ENCODE results near the gene BSG.

BSG gene

GRCh38 chr19:613732-614567 is 41.6 kb downstream of the BSG start:
- Histone ChIP-seq H3K36me3 (ENCODE audit: insufficient read depth, low read length) (peaks cover 4% of the 10 kb centered on the region; the same call in 1 of the 2 replicates), H3K9ac (ENCODE audit: low read depth, low read length, poor library complexity, severe bottlenecking) (no peak overlapping the region), H3K4me2 (ENCODE audit: low read depth, low read length, poor library complexity, severe bottlenecking) (no peak overlapping the region), H4K20me1 (ENCODE audit: insufficient read depth, low read length, poor library complexity, severe bottlenecking) (no peaks in the 10 kb centered on the region), H3K4me1 (ENCODE audit: insufficient read depth, low read length, poor library complexity, severe bottlenecking) (no peaks in the 10 kb centered on the region), H3K4me3 (ENCODE audit: low read length, poor library complexity, severe bottlenecking) (no peak overlapping the region), H3K9me3 (ENCODE audit: insufficient read depth, low read depth, low read length) (no peaks in the 10 kb centered on the region), H3K27me3 (ENCODE audit: insufficient read depth, low read length, poor library complexity, severe bottlenecking) (no peaks in the 10 kb centered on the region), H2AFZ (ENCODE audit: low read length) (no peak overlapping the region), H3F3A (ENCODE audit: low read depth) (no peaks in the 10 kb centered on the region), H3K9me2 (replicated peaks; ENCODE audit: low read depth, low read length) (no peaks in the 10 kb centered on the region), H3K79me2 (ENCODE audit: insufficient read depth, low read length) (no peaks in the 10 kb centered on the region)
- TF ChIP-seq EZH2phosphoT487 (IDR thresholded peaks at IDR 0.05; ENCODE audit: borderline replicate concordance), result no peak
- TF ChIP-seq, protein P1, sequence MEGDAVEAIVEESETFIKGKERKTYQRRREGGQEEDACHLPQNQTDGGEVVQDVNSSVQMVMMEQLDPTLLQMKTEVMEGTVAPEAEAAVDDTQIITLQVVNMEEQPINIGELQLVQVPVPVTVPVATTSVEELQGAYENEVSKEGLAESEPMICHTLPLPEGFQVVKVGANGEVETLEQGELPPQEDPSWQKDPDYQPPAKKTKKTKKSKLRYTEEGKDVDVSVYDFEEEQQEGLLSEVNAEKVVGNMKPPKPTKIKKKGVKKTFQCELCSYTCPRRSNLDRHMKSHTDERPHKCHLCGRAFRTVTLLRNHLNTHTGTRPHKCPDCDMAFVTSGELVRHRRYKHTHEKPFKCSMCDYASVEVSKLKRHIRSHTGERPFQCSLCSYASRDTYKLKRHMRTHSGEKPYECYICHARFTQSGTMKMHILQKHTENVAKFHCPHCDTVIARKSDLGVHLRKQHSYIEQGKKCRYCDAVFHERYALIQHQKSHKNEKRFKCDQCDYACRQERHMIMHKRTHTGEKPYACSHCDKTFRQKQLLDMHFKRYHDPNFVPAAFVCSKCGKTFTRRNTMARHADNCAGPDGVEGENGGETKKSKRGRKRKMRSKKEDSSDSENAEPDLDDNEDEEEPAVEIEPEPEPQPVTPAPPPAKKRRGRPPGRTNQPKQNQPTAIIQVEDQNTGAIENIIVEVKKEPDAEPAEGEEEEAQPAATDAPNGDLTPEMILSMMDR (conservative IDR thresholded peaks at IDR 0.05; ENCODE audit: low read length), result no peak

DNA sequence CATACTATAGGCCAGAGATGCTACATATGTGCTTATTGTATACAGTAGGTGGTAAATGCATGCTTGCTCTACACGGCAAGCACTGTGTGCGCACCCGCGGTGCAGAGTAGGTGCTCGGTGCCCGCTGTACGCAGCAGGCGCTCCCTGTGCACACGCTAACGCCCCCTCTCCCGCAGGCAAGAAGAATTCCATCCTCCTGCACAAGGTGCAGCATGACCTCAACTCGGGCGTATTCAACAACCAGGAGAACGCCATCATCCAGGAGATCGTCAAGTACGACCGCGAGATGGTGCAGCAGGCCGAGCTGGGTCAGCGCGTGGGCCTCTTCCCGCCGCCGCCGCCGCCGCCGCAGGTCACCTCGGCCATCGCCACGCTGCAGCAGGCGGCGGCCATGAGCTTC is 43.2 kb downstream of the BSG start:
- Histone ChIP-seq H2AFZ (ENCODE audit: low read length) (no peak overlapping the region), H3K4me3 (ENCODE audit: low read length, poor library complexity, severe bottlenecking) (no peak overlapping the region), H3K9me3 (ENCODE audit: insufficient read depth, low read depth, low read length) (no peaks in the 10 kb centered on the region), H3F3A (ENCODE audit: low read depth) (no peaks in the 10 kb centered on the region), H3K4me1 (ENCODE audit: insufficient read depth, low read length, poor library complexity, severe bottlenecking) (no peaks in the 10 kb centered on the region), H3K79me2 (ENCODE audit: insufficient read depth, low read length) (no peaks in the 10 kb centered on the region), H4K20me1 (ENCODE audit: insufficient read depth, low read length, poor library complexity, severe bottlenecking) (no peaks in the 10 kb centered on the region), H3K9ac (ENCODE audit: low read depth, low read length, poor library complexity, severe bottlenecking) (no peak overlapping the region), H3K9me2 (replicated peaks; ENCODE audit: low read depth, low read length) (no peaks in the 10 kb centered on the region), H3K36me3 (ENCODE audit: insufficient read depth, low read length) (peaks cover 14% of the 10 kb centered on the region; the same call in 1 of the 2 replicates), H3K4me2 (ENCODE audit: low read depth, low read length, poor library complexity, severe bottlenecking) (no peak overlapping the region), H3K27me3 (ENCODE audit: insufficient read depth, low read length, poor library complexity, severe bottlenecking) (no peaks in the 10 kb centered on the region)
- no peak for TF ChIP-seq EZH2phosphoT487 (IDR thresholded peaks at IDR 0.05; ENCODE audit: borderline replicate concordance)
- TF ChIP-seq, protein P1 (conservative IDR thresholded peaks at IDR 0.05; ENCODE audit: low read length), result no peak

DNA sequence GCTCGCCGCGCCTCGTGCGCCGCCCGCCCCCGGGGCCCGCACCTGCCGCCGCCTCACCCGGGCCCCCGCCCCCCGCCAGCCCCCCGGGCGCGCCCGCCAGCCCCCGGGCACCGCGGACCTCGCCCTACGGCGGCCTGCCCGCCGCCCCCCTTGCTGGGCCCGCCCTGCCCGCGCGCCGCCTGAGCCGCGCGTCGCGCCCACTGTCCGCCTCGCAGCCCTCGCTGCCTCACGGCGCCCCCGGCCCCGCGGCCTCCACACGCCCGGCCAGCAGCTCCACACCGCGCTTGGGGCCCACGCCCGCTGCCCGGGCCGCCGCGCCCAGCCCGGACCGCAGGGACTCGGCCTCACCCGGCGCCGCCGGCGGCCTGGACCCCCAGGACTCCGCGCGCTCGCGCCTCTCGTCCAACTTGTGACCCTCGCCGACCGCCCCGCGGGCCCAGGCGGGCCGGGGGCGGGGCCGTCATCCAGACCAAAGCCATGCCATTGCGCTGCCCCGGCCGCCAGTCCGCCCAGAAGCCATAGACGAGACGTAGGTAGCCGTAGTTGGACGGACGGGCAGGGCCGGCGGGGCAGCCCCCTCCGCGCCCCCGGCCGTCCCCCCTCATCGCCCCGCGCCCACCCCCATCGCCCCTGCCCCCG is 43.8 kb downstream of the BSG start:
- H3K4me2 ChIP-seq (ENCODE audit: low read depth, low read length, poor library complexity, severe bottlenecking), result no peak overlapping the region
- no peak overlapping the region for H2AFZ ChIP-seq (ENCODE audit: low read length)
- no peaks in the 10 kb centered on the region for H3K4me1 ChIP-seq (ENCODE audit: insufficient read depth, low read length, poor library complexity, severe bottlenecking)
- H3F3A ChIP-seq (ENCODE audit: low read depth), result no peaks in the 10 kb centered on the region
- no peaks in the 10 kb centered on the region for H4K20me1 ChIP-seq (ENCODE audit: insufficient read depth, low read length, poor library complexity, severe bottlenecking)
- H3K79me2 ChIP-seq (ENCODE audit: insufficient read depth, low read length), result no peaks in the 10 kb centered on the region
- H3K9me3 ChIP-seq (ENCODE audit: insufficient read depth, low read depth, low read length), result no peaks in the 10 kb centered on the region
- peaks cover 14% of the 10 kb centered on the region; the same call in 1 of the 2 replicates for H3K36me3 ChIP-seq (ENCODE audit: insufficient read depth, low read length)
- H3K27me3 ChIP-seq (ENCODE audit: insufficient read depth, low read length, poor library complexity, severe bottlenecking), result no peaks in the 10 kb centered on the region
- H3K4me3 ChIP-seq (ENCODE audit: low read length, poor library complexity, severe bottlenecking), result no peak overlapping the region
- H3K9ac ChIP-seq (ENCODE audit: low read depth, low read length, poor library complexity, severe bottlenecking), result no peak overlapping the region
- H3K9me2 ChIP-seq (replicated peaks; ENCODE audit: low read depth, low read length), result no peaks in the 10 kb centered on the region
- no peak for TF ChIP-seq EZH2phosphoT487 (IDR thresholded peaks at IDR 0.05; ENCODE audit: borderline replicate concordance)
- TF ChIP-seq, protein P1 (conservative IDR thresholded peaks at IDR 0.05; ENCODE audit: low read length), result no peak

Data from Loucy (cell line).